Mammary epithelial cell (primary cell): Measurements from ENCODE around the gene PERCC1.

Experiments
- CTCF ChIP-seq, 2 donors: IDR thresholded peaks in 1 of 2; conservative IDR thresholded peaks in 1 of 2; 2 replicates each; pipeline ENCODE4 v1.5.1; 2011 to 2012; ENCODE audit warnings: inconsistent platforms in 2 of 2, low read length in 2 of 2, mild to moderate bottlenecking in 2 of 2, control low read depth in 1 of 2, low read depth in 1 of 2; ENCODE audit not compliant: insufficient read depth in 1 of 2; ENCODE audit errors: extremely low read depth in 1 of 2
- EZH2 ChIP-seq: IDR thresholded peaks from 2 replicates; pipeline ENCODE4 v1.6.1; 2012; ENCODE audit warnings: low read length, inconsistent platforms, borderline replicate concordance

- TF ChIP-seq CTCF (conservative IDR thresholded peaks at IDR 0.05 in 1 of 2, IDR thresholded peaks at IDR 0.05 in 1 of 2; ENCODE audit: extremely low read depth in 1 of 2, insufficient read depth in 1 of 2, low read depth in 1 of 2, low read length in 2 of 2) (no peak), EZH2 (no peak)
Measured at GRCh38 chr16:1414532-1415260, 16.2 kb upstream of the PERCC1 start, which contains the start of gene UNKL.
